AG09309 (cell line): ENCODE measurements around the gene SPATA22.
"Not testable (repeated sequence)": the region's sequence is repeated elsewhere in the genome, so short reads cannot be mapped to it uniquely, and the experiment has no call there.

Experiments
- DNase-seq: peaks from one replicate; pipeline ENCODE4 v3.0.0-alpha.2; 2010; ENCODE audit warnings: low read depth
- H3K4me3 ChIP-seq: 2 replicates; pipeline ENCODE4 v1.5.1; 2011; ENCODE audit warnings: mild to moderate bottlenecking, low read depth, low read length, moderate library complexity; ENCODE audit not compliant: control insufficient read depth
- TF ChIP-seq, protein P1 (sequence below): IDR thresholded peaks from 2 replicates; pipeline ENCODE4 v1.5.1; 2011; ENCODE audit warnings: mild to moderate bottlenecking, low read depth, low read length, inconsistent platforms; ENCODE audit not compliant: insufficient read depth, control insufficient read depth; ENCODE audit errors: missing control alignments

Gene SPATA22, protein sequence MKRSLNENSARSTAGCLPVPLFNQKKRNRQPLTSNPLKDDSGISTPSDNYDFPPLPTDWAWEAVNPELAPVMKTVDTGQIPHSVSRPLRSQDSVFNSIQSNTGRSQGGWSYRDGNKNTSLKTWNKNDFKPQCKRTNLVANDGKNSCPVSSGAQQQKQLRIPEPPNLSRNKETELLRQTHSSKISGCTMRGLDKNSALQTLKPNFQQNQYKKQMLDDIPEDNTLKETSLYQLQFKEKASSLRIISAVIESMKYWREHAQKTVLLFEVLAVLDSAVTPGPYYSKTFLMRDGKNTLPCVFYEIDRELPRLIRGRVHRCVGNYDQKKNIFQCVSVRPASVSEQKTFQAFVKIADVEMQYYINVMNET

GRCh38 chr17:3471599-3471998, at the start of gene SPATA22:
TSS of gene SPATA22 (minus strand) at chr17:3471819. CDS start at chr17:3469325, 2,494 bp downstream.
- H3K4me3 ChIP-seq = no peak within 1 kb of the TSS
- DNase-seq = no peak
- TF ChIP-seq, protein P1, sequence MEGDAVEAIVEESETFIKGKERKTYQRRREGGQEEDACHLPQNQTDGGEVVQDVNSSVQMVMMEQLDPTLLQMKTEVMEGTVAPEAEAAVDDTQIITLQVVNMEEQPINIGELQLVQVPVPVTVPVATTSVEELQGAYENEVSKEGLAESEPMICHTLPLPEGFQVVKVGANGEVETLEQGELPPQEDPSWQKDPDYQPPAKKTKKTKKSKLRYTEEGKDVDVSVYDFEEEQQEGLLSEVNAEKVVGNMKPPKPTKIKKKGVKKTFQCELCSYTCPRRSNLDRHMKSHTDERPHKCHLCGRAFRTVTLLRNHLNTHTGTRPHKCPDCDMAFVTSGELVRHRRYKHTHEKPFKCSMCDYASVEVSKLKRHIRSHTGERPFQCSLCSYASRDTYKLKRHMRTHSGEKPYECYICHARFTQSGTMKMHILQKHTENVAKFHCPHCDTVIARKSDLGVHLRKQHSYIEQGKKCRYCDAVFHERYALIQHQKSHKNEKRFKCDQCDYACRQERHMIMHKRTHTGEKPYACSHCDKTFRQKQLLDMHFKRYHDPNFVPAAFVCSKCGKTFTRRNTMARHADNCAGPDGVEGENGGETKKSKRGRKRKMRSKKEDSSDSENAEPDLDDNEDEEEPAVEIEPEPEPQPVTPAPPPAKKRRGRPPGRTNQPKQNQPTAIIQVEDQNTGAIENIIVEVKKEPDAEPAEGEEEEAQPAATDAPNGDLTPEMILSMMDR = no peak

- DNase-seq, H3K4me3 ChIP-seq: not testable (repeated sequence)
Observed at GRCh38 chr17:3519472-3519871, 47.9 kb upstream of the SPATA22 start.

GRCh38 chr17:3514873-3515272, 43.3 kb upstream of the SPATA22 start:
- TF ChIP-seq, protein P1 = no peak
- DNase-seq = no peak
- no peak overlapping the region for H3K4me3 ChIP-seq

DNA sequence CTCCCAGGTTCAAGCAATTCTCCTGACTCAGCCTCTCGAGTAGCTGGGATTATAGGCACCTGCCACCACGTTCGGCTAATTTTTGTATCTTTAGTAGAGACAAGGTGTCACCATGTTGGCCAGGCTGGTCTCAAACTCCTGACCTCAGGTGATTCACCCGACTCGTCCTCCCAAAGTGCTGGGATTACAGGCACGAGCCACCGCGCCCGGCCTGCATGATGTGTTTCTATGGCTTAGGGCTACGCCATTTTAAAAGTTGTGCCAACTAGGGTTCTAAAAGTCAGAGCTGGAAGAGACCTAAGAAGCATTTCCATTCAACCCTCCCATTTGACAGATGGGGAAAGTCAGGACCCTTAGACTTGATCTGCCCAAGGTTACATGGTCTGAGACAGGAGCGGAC, 42.5 kb upstream of the SPATA22 start:
- not testable (repeated sequence) for H3K4me3 ChIP-seq, DNase-seq

DNA sequence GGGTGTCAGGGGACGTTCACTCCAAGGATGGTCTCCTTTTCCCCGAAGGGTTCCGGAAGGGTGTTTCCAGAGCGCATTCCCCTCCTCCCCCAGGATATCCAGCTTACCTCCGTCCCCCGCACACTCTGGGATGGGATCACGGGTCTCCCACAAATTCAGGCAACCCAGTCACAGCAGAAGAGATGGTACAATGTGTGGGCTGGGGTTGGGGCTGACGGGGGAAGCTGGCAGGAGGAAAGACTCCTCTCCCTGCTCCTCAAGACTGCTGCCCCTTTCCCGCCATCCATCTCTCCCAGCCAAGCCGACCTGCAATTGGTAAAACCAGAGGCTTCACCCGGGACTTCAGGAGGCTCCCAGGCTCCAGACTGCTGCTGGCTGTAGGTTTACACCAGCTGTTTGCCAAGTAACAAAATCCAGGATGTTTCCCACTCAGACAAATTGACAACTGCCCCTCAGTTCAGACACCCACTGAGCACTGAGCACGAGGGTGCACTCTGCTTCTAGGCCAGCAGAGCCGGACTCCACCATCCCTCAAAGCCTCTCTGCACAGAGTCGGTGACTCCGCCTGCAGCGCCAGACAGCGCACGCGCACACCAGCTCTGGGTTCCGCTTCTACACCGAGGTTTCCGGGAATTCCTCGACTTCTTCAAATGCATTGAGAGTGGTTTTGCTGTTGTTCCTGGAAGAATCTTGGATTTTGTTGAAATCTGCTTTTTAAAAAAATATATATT, 41.9 kb upstream of the SPATA22 start:
- TF ChIP-seq, protein P1 = no peak
- H3K4me3 ChIP-seq = no peak overlapping the region
- no peak for DNase-seq

- no peak overlapping the region for H3K4me3 ChIP-seq
- TF ChIP-seq, protein P1 = no peak
- no peak for DNase-seq
Observed at GRCh38 chr17:3512505-3513171, 41.0 kb upstream of the SPATA22 start.

DNA sequence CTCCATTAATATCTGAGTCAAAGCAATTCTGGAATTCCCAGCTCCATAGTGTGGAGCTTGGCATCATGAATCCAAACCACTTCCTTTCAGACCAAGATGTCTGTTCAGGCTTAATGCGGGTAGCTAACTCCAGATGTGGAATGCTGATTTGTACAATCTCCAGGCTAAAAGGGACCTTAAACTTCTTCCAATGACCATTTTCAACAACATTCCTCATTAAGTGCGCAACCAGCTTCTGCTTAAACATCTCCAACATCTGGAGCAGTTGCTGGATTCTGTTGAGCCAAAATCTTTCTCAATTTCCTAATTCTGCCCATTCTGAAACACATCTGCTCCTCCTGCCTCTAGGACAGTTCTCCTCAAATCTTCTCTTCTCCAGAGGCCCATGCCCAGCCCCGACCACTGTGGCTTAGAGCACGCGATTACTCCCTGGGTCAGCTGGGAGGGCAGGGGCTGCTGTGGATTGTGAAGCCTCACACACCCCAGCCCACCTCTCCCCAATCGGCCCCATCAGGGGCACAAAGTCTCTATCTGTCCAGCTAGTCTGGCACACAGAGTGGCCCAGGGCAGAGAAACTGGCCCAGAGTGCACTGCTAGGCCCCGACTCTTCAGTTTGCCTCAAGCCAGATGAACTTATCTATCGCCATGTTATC, 40.4 kb upstream of the SPATA22 start:
- no peak overlapping the region for H3K4me3 ChIP-seq
- TF ChIP-seq, protein P1 = no peak
- no peak for DNase-seq
